ENCODE results near the gene LRRC45.
A peak's percentile ranks its signal among the peaks of the same experiment; 100 is the strongest.

Gene LRRC45

DNA sequence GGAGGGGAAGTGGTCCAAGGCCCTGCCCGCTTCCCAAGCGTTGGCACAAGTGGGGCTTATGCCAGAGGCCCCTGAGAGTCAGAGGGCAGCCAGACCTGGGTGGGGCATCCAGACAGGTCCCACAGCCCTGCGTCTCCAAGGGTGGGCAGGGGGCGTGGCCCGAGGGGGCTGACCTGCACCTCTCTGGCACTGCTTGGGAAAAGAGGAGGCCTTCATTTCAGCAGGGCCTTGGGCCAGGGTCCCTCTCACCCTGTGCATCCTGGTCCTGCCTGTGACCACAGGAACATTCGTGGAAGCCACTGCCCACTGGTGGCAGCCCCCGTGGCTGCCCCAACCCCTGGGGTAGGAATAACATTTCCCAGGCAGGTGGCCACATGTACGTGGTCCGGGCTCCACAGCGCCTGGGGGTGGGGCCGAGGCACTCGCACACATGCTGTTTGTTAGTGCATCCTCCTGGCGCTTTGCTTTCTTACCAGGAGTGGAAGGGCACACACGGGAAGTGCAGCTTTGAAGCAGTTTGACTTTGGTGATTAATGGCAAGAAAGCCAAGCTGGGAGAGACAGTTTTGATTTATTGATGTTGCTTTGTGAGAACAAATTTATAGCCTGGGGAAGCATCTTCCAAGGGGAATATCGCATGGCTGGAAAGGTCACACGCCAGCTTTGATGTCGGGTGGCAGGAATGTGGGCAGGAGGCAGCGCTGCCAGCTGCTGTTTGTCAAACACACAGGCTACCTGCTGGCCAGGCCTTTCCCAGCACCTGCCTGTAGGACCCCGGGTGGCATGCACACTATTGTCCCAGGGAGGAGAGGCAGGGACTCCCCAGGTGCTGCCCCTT, 4.7 kb upstream of the LRRC45 start:
- Histone ChIP-seq H3K27ac (replicated peaks) (no peak overlapping the region), H3K27me3 (ENCODE audit: insufficient read depth, poor library complexity, severe bottlenecking) (no peaks in the 10 kb centered on the region), H3K4me3 (replicated peaks; ENCODE audit: insufficient read depth, low read length) (no peak overlapping the region)
- no peak for DNase-seq (ENCODE audit: low read depth in 1 of 2, low spot score in 1 of 2)
- TF ChIP-seq REST (IDR thresholded peaks at IDR 0.05; ENCODE audit: insufficient replicate concordance, low read depth) (no peak), GABPA (IDR thresholded peaks at IDR 0.05; ENCODE audit: low read depth) (no peak), CTCF (IDR thresholded peaks at IDR 0.05; ENCODE audit: insufficient read depth, low read length) (no peak), POLR2AphosphoS5 (IDR thresholded peaks at IDR 0.05; ENCODE audit: low read depth) (no peak; the same call in none of the 2 replicates), SPI1 (IDR thresholded peaks at IDR 0.05; ENCODE audit: borderline replicate concordance, low read depth) (no peak)

DNA sequence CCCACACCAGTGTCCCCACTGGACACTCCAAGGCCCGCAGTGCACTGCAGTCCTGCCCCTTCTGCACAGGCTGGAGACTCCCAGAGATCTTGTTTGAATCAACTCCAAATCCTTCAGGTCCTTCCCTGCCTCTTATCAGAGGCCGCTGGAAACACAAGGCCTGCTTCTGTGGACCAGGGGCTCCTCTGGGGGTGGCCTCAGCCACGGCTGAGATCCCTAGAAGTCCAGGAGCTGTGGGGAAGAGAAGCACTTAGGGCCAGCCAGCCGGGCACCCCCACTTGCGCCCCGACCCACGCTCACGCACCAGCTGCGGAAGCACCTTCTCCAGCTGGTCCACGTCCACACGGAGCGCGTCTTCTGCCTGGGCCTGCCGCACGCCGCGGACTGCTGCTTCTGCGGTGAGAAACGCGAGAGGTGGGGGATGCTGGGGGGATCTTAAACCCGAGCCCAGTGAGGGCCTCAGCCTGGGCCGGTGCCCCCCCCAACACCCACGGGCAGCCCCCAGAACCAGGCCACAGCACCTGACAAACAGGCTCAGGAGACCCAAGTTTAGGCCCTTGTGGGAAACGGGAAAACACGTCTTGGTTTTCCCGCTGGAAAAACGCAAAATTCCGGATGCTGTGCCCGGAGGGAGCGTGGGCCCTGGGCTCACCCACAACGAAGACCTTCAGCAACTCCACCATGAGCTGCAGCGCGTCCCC, 4.0 kb upstream of the LRRC45 start:
- Histone ChIP-seq H3K27ac (replicated peaks) (no peak overlapping the region), H3K4me3 (replicated peaks; ENCODE audit: insufficient read depth, low read length) (no peak overlapping the region), H3K27me3 (ENCODE audit: insufficient read depth, poor library complexity, severe bottlenecking) (no peaks in the 10 kb centered on the region)
- DNase-seq (ENCODE audit: low read depth in 1 of 2, low spot score in 1 of 2): no peak
- TF ChIP-seq REST (IDR thresholded peaks at IDR 0.05; ENCODE audit: insufficient replicate concordance, low read depth) (no peak), POLR2AphosphoS5 (IDR thresholded peaks at IDR 0.05; ENCODE audit: low read depth) (0 out of 2 replicates have a peak, but pooled peaks have one; percentile 31)

DNA sequence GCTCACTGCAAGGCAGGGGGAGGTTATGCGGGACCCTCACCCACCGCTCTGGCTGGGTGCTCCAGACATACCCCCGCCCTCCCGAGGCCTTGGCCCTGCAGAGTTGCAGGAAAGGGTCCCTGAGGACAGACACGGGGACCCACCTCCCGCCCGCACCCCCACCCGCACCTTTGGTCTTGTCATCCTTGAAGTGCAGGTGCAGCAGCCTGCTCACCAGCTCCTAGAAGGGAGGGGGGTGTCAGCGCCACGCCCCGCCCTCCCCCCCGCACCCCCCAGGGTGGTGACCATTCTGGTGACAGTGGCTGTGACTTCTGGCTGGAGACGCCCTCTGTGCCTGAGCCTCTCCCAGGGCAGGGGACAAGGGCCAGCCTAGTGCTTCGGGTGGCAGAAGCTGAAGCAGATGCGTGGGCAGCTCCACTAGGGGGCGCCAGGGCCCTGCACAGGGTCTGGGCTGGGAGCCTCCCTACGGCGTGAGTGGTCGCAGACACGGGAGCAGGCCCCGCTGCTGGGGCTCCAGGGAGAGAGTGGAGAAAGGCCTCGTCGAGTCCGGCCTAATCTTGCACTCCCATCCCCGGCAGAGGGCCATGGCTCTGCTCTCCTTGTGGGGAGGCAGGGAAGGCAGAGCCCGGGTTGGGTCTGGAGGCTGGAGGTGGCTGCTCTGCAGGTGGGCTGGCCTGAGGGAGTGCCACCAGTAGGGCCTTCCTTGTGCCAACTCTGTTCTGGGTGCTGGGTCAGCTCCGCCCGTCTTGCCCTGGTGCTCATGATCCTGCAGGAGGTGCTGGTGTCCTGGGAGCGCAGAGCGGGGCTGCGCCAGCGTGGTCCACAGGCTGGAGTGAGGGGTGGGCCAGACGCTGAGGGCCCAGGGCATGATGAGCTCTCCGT, 3.2 kb upstream of the LRRC45 start:
- peak; percentile 52 to 72 for DNase-seq (ENCODE audit: low read depth in 1 of 2, low spot score in 1 of 2)
- peak; percentile 82 for TF ChIP-seq CTCF (IDR thresholded peaks at IDR 0.05; ENCODE audit: insufficient read depth, low read length)
- no peak for TF ChIP-seq GABPA (IDR thresholded peaks at IDR 0.05; ENCODE audit: low read depth)
- TF ChIP-seq SPI1 (IDR thresholded peaks at IDR 0.05; ENCODE audit: borderline replicate concordance, low read depth): no peak
- TF ChIP-seq REST (IDR thresholded peaks at IDR 0.05; ENCODE audit: insufficient replicate concordance, low read depth): no peak
- no peak overlapping the region for H3K4me3 ChIP-seq (replicated peaks; ENCODE audit: insufficient read depth, low read length)
- H3K27me3 ChIP-seq (ENCODE audit: insufficient read depth, poor library complexity, severe bottlenecking): no peaks in the 10 kb centered on the region
- no peak overlapping the region for H3K27ac ChIP-seq (replicated peaks)

Measured in HL-60 (cell line).